Measurements from ENCODE around the gene CDK14.

DNA sequence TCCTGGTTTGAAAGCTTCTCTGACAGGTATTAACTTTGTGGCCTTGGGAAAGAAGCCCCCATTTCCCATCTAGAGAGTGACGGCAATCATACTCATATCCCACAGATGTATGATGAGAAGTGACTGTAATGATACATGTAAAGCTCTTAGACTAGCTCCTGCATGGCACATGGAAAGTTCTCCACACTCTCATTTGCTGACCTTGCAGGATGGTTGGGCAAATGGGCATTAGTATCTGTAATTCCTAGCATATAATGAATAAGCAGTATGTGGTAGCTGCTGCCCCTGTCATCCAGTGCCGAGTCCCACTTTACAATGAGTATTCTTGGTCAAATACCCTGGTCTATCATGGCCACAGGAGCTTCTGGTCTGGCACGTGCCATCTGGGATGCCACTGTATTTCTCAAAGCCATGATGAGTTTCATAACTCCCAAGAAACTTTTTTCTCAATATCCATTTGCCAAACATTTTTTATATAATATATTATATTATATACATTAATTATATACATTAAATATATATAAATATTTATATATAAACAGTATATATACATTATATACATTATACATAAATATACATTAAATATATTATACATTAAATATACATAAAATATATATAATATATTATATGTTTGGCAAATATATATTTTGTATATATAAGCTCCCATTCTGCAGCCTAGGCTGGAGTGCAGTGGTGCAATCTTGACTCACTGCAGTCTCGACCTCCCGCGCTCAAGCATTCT lies 561.6 kb downstream of the CDK14 start:
- no peak for TF ChIP-seq POLR2AphosphoS5 (IDR thresholded peaks at IDR 0.05; ENCODE audit: low read depth, low read length)
- TF ChIP-seq REST (IDR thresholded peaks at IDR 0.05; ENCODE audit: insufficient read depth in 1 of 2, low read depth in 2 of 2, low read length in 2 of 2) = no peak

Measured in PFSK-1 (cell line).